HepG2 (cell line): ENCODE data around the gene CFL1. TPM values are rescaled to one million over a fixed set of nuclear protein-coding genes. Genes with fewer than 3 reads are reported as not detected.
A peak's percentile ranks its signal among the peaks of the same experiment; 100 is the strongest.

ENCODE experiments used
- AFF4 ChIP-seq: sonication (generic); formaldehyde crosslinking; IDR thresholded peaks from 2 replicates; pipeline ENCODE4 v1.4.0; 2020; ENCODE audit warnings: missing genetic modification reagents
- GABPB1 ChIP-seq: IDR thresholded peaks from 2 replicates; pipeline ENCODE4 v1.6.1; 2016; ENCODE audit warnings: mild to moderate bottlenecking, missing genetic modification reagents, moderate library complexity, missing compliant biosample characterization
- GLI4 ChIP-seq: sonication (generic); formaldehyde crosslinking; IDR thresholded peaks from 2 replicates; pipeline ENCODE4 v1.5.1; 2020; ENCODE audit warnings: missing genetic modification reagents, mild to moderate bottlenecking, moderate library complexity, borderline replicate concordance
- KAT7 ChIP-seq: IDR thresholded peaks from 2 replicates; pipeline ENCODE4 v1.6.1; 2018; ENCODE audit warnings: borderline replicate concordance, missing compliant biosample characterization
- KDM5A ChIP-seq: fragments of 200-600 bp; sonication (generic); IDR thresholded peaks from 2 replicates; pipeline ENCODE4 v1.7.0; 2018; ENCODE audit warnings: antibody characterized with exemption, mild to moderate bottlenecking, low read length, borderline replicate concordance
- NCOR1 ChIP-seq: fragments of 200-600 bp; sonication (generic); IDR thresholded peaks from 2 replicates; pipeline ENCODE4 v1.7.0; 2017; ENCODE audit warnings: antibody characterized with exemption, low read length, borderline replicate concordance
- PCBP1 ChIP-seq: fragments of 200-400 bp; formaldehyde crosslinking; IDR thresholded peaks from 2 replicates; pipeline ENCODE4 v1.6.1; 2017; ENCODE audit warnings: mild to moderate bottlenecking, low read depth, low read length, borderline replicate concordance
- PRPF4 ChIP-seq: fragments of 200-400 bp; formaldehyde crosslinking; IDR thresholded peaks from 2 replicates; pipeline ENCODE4 v1.6.1; 2016; ENCODE audit warnings: low read length, low read depth; ENCODE audit not compliant: poor library complexity, severe bottlenecking
- RFX3 ChIP-seq: IDR thresholded peaks from 2 replicates; pipeline ENCODE4 v1.6.1; 2016; ENCODE audit warnings: missing biosample characterization, missing genetic modification reagents
- SKI ChIP-seq: fragments of 450-650 bp; IDR thresholded peaks from one replicate; pipeline ENCODE4 v1.6.1; 2018; ENCODE audit warnings: mild to moderate bottlenecking; ENCODE audit not compliant: partially characterized antibody
- SMARCE1 ChIP-seq: fragments of 450-650 bp; IDR thresholded peaks from 2 replicates; pipeline ENCODE4 v1.6.1; 2017; ENCODE audit warnings: borderline replicate concordance
- ZNF138 ChIP-seq: sonication (generic); formaldehyde crosslinking; IDR thresholded peaks from 2 replicates; pipeline ENCODE4 v1.5.0; 2020; ENCODE audit warnings: mild to moderate bottlenecking, low read depth, missing genetic modification reagents
- ZNF331 ChIP-seq: sonication (generic); formaldehyde crosslinking; IDR thresholded peaks from 2 replicates; pipeline ENCODE4 v1.4.0; 2020; ENCODE audit warnings: missing genetic modification reagents
- ZNF589 ChIP-seq: sonication (generic); formaldehyde crosslinking; conservative IDR thresholded peaks from 2 replicates; pipeline ENCODE4 v1.8.0; 2022; ENCODE audit warnings: mild to moderate bottlenecking, moderate library complexity, missing genetic modification reagents
- ZNF670 ChIP-seq: sonication (generic); formaldehyde crosslinking; IDR thresholded peaks from 2 replicates; pipeline ENCODE4 v1.8.0; 2022; ENCODE audit warnings: mild to moderate bottlenecking, missing genetic modification reagents, borderline replicate concordance
- ZNF790 ChIP-seq: sonication (generic); formaldehyde crosslinking; IDR thresholded peaks from 2 replicates; pipeline ENCODE4 v1.8.0; 2022; ENCODE audit warnings: missing genetic modification reagents, mild to moderate bottlenecking, borderline replicate concordance
- ZNF879 ChIP-seq: sonication (generic); formaldehyde crosslinking; IDR thresholded peaks from 2 replicates; pipeline ENCODE4 v1.8.1; 2023; ENCODE audit warnings: missing genetic modification reagents
- polyA plus RNA-seq, 8 experiments: library from polyadenylated mRNA; depleted of rRNA in 3 of 8; stranded (reverse) in 7 of 8; unstranded in 1 of 8; fragments of >200 nt; fragmentation: Illumina TruSeq in 4 of 8; extraction: Trizol in 4 of 8; gene quantifications; 2 replicates each; pipeline versions ENCODE4 v1.2.1 to v1.2.3, GENCODE V29; 2011 to 2016; ENCODE audit warnings: low read depth in 4 of 8, missing spikeins in 1 of 8, mixed read lengths in 1 of 8; ENCODE audit not compliant: insufficient read depth in 1 of 8
- total RNA-seq, 5 experiments: library from RNA; depleted of rRNA; stranded (reverse); fragments of >200 nt; fragmentation: Illumina TruSeq; extraction: Trizol; gene quantifications; 2 replicates each; pipeline ENCODE4 v1.2.3, GENCODE V29; 2016; ENCODE audit warnings: low read depth in 1 of 5
- TF ChIP-seq, protein P1 (sequence below): sonication (generic); formaldehyde crosslinking; IDR thresholded peaks from 2 replicates; pipeline ENCODE4 v1.4.0; 2020; ENCODE audit warnings: missing genetic modification reagents, borderline replicate concordance
- TF ChIP-seq, protein P2 (sequence below): sonication (generic); formaldehyde crosslinking; IDR thresholded peaks from 2 replicates; pipeline ENCODE4 v1.4.0; 2020; ENCODE audit warnings: missing genetic modification reagents, borderline replicate concordance

The CFL1 gene
- total and polyA plus RNA-seq, 2 of the 13 experiments (the other 11 are each of a cell fraction or from before 2014, with no cell fraction given): 379 to 383 TPM

DNA sequence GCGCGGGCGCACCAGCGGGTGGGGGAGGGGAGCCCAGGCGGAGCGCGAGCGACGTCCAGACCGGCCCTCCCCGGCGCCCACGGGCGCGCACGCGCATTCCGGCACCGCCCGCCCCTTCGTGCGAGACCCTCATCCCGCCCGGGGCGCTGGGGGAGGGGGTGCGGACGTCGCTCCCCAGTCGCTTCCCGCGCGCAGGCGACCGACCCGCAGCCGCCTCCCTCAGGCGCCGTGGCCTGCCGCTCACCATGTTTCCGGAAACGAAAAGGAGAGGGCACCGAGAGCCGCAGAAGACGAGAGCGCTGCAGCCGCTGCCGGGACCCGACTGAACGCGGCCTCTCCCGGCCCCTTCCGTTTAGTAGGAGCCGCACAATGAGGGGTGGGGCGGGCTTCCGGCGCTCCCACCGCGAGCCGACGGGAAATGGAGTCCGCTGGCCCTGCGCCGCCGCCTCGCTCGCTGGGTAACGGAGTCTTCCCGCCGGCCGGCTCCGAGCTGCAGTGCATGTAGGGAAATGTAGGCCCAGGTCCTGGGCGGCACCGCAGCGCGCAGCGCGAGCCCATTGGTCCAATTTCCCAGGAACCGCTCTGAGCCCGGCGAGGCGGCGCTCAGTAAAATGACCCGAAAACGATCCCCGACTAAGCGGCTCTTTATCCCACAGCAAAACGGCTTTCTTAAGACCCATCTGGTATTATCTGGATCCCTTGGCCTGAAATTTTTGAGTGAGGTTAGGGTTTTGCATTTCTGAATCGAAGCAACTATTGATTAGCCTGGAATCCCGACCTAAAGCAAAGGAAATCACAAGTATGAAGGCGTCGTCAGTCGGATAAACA is at the start of gene CFL1 (continued):
- TF ChIP-seq AFF4 (CRISPR knock-in tag) (no peak), SKI (peak; percentile 67), KDM5A (no peak), ZNF790 (CRISPR knock-in tag) (no peak), RFX3 (CRISPR knock-in tag) (no peak), ZNF331 (CRISPR knock-in tag) (peak; percentile 48; the same call in 1 of the 2 replicates), ZNF670 (0 out of 2 replicates have a peak, but pooled peaks have one; percentile 62), PCBP1 (no peak), GLI4 (CRISPR knock-in tag) (no peak), KAT7 (CRISPR knock-in tag) (0 out of 2 replicates have a peak, but pooled peaks have one; percentile 4), ZNF879 (no peak), NCOR1 (no peak), GABPB1 (CRISPR knock-in tag) (peak; percentile 97), SMARCE1 (no peak), ZNF589 (peak; percentile 76; the same call in 1 of the 2 replicates), PRPF4 (no peak), ZNF138 (CRISPR knock-in tag) (peak; percentile 20; the same call in 1 of the 2 replicates)
- TF ChIP-seq, protein P1, sequence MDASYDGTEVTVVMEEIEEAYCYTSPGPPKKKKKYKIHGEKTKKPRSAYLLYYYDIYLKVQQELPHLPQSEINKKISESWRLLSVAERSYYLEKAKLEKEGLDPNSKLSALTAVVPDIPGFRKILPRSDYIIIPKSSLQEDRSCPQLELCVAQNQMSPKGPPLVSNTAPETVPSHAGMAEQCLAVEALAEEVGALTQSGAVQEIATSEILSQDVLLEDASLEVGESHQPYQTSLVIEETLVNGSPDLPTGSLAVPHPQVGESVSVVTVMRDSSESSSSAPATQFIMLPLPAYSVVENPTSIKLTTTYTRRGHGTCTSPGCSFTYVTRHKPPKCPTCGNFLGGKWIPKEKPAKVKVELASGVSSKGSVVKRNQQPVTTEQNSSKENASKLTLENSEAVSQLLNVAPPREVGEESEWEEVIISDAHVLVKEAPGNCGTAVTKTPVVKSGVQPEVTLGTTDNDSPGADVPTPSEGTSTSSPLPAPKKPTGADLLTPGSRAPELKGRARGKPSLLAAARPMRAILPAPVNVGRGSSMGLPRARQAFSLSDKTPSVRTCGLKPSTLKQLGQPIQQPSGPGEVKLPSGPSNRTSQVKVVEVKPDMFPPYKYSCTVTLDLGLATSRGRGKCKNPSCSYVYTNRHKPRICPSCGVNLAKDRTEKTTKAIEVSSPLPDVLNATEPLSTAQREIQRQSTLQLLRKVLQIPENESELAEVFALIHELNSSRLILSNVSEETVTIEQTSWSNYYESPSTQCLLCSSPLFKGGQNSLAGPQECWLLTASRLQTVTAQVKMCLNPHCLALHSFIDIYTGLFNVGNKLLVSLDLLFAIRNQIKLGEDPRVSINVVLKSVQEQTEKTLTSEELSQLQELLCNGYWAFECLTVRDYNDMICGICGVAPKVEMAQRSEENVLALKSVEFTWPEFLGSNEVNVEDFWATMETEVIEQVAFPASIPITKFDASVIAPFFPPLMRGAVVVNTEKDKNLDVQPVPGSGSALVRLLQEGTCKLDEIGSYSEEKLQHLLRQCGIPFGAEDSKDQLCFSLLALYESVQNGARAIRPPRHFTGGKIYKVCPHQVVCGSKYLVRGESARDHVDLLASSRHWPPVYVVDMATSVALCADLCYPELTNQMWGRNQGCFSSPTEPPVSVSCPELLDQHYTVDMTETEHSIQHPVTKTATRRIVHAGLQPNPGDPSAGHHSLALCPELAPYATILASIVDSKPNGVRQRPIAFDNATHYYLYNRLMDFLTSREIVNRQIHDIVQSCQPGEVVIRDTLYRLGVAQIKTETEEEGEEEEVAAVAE (CRISPR knock-in tag): peak; percentile 92; the same call in 1 of the 2 replicates
- TF ChIP-seq, protein P2, sequence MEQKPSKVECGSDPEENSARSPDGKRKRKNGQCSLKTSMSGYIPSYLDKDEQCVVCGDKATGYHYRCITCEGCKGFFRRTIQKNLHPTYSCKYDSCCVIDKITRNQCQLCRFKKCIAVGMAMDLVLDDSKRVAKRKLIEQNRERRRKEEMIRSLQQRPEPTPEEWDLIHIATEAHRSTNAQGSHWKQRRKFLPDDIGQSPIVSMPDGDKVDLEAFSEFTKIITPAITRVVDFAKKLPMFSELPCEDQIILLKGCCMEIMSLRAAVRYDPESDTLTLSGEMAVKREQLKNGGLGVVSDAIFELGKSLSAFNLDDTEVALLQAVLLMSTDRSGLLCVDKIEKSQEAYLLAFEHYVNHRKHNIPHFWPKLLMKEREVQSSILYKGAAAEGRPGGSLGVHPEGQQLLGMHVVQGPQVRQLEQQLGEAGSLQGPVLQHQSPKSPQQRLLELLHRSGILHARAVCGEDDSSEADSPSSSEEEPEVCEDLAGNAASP (CRISPR knock-in tag): peak; percentile 50; the same call in 1 of the 2 replicates
